Uterus (tissue), 2 donors: ENCODE measurements around the gene PREX1.

Experiments
- CTCF ChIP-seq, 4 experiments: fragments of 200-600 bp in 2 of 4; fragments of 450-650 bp in 2 of 4; sonication (generic) in 2 of 4; IDR thresholded peaks; one replicate each; pipeline ENCODE4 v1.5.1; 2016 to 2019; ENCODE audit warnings: antibody characterized with exemption in 4 of 4, mild to moderate bottlenecking in 2 of 4, moderate library complexity in 1 of 4
- POLR2A ChIP-seq, 2 donors: fragments of 450-650 bp; IDR thresholded peaks; one replicate each; pipeline ENCODE4 v1.6.1; 2016; ENCODE audit warnings: antibody characterized with exemption in 2 of 2, mild to moderate bottlenecking in 1 of 2, moderate library complexity in 1 of 2

DNA sequence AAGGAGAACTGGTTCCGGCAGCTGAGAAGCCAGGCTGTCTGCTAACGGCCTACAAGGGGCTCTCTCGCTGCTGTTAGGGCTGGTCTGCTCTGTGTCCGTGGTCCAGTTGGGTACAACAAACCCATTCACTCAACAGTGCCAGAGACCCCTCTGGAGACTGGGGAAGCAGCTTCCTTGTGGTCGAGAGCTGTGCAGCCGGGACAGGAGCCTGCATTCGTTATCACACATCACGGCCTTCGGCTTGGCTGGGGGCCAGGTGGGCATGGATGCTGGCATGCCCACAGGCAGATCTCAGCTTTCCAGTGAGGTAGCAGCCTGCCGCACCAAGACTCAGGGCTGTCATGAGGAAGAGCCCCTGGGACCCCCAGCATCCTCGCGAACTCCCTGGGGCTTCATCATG is 124.7 kb downstream of the PREX1 start:
- no peak for TF ChIP-seq POLR2A (IDR thresholded peaks at IDR 0.05)
- no peak for TF ChIP-seq CTCF (IDR thresholded peaks at IDR 0.05)
